ENCODE results near the gene DNM2. TPM values are rescaled to one million over a fixed set of nuclear protein-coding genes. Genes with fewer than 3 reads are reported as not detected.

DNM2 gene
- total RNA-seq, 1 experiment from 2014 or later: 125 TPM

GRCh38 chr19:10866495-10866894 is 148.6 kb downstream of the DNM2 start:
- ChIA-PET POLR2A (no interaction called here), CTCF (no interaction called here)
- Histone ChIP-seq H3K4me3 (ENCODE audit: low read depth in 2 of 2, low read length in 2 of 2) (no peak overlapping the region), H3K27ac (ENCODE audit: low read length) (no peak overlapping the region), H3K9me3 (ENCODE audit: control insufficient read depth, insufficient read depth, low read depth, low read length) (no peaks in the 10 kb centered on the region), H3K36me3 (ENCODE audit: control insufficient read depth, insufficient read depth, low read length) (no peaks in the 10 kb centered on the region), H3K4me1 (ENCODE audit: control insufficient read depth, insufficient read depth, low read length) (peaks cover 3% of the 10 kb centered on the region; the same call in 1 of the 2 replicates), H3K27me3 (ENCODE audit: control insufficient read depth, insufficient read depth, low read length) (no peaks in the 10 kb centered on the region)
- in situ Hi-C loops (cut with HindIII; ENCODE audit: low pct_unique_long_range_greater_than_20kb, low sequenced_read_pairs) (no loop called here), intact Hi-C loops (cut with micrococcal nuclease; ENCODE audit: unreplicated experiment) (loop anchor here (10.0 kb wide), 1 partner anchor 152 kb away; the partner anchor contains the start of gene DNM2)
- DNase-seq (ENCODE audit: low read depth, low spot score): no peak
- ATAC-seq: no peak
- TF ChIP-seq POLR2AphosphoS5 (IDR thresholded peaks at IDR 0.05; ENCODE audit: low read depth, low read length) (no peak), TCF7L2 (IDR thresholded peaks at IDR 0.05; ENCODE audit: low read depth, low read length) (no peak), SIN3A (IDR thresholded peaks at IDR 0.05; ENCODE audit: borderline replicate concordance, insufficient read depth, low read depth, low read length) (no peak), CTCF (IDR thresholded peaks at IDR 0.05) (no peak), REST (IDR thresholded peaks at IDR 0.05; ENCODE audit: insufficient read depth in 1 of 2, low read depth in 2 of 2, low read length in 1 of 2) (no peak)
- BruUV-seq (replicated peaks): no TSS peak

- in situ Hi-C loops (cut with HindIII; ENCODE audit: low pct_unique_long_range_greater_than_20kb, low sequenced_read_pairs): no loop called here
- CTCF ChIA-PET: no interaction called here
- intact Hi-C loops (cut with micrococcal nuclease; ENCODE audit: unreplicated experiment): loop anchor here (10.0 kb wide), 1 partner anchor 154 kb away; the partner anchor contains the start of gene DNM2
Measured at GRCh38 chr19:10868872-10869547, 151.1 kb downstream of the DNM2 start.

More at GRCh38 chr19:10868872-10869547, 151.1 kb downstream of the DNM2 start:
- no peak overlapping the region for H3K4me3 ChIP-seq (ENCODE audit: low read depth in 2 of 2, low read length in 2 of 2)
- no TSS peak for BruUV-seq (replicated peaks)
- TF ChIP-seq SIN3A (IDR thresholded peaks at IDR 0.05; ENCODE audit: borderline replicate concordance, insufficient read depth, low read depth, low read length) (no peak), TCF7L2 (IDR thresholded peaks at IDR 0.05; ENCODE audit: low read depth, low read length) (no peak), CTCF (IDR thresholded peaks at IDR 0.05) (no peak), REST (IDR thresholded peaks at IDR 0.05; ENCODE audit: insufficient read depth in 1 of 2, low read depth in 2 of 2, low read length in 1 of 2) (no peak), POLR2AphosphoS5 (IDR thresholded peaks at IDR 0.05; ENCODE audit: low read depth, low read length) (no peak)
- POLR2A ChIA-PET: no interaction called here
- no peaks in the 10 kb centered on the region for H3K27me3 ChIP-seq (ENCODE audit: control insufficient read depth, insufficient read depth, low read length)
- ATAC-seq: no peak
- no peak overlapping the region for H3K27ac ChIP-seq (ENCODE audit: low read length)
- H3K36me3 ChIP-seq (ENCODE audit: control insufficient read depth, insufficient read depth, low read length): peaks cover 4% of the 10 kb centered on the region; the same call in 1 of the 2 replicates
- H3K4me1 ChIP-seq (ENCODE audit: control insufficient read depth, insufficient read depth, low read length): no peaks in the 10 kb centered on the region; the same call in 1 of the 2 replicates
- DNase-seq (ENCODE audit: low read depth, low spot score): no peak
- H3K9me3 ChIP-seq (ENCODE audit: control insufficient read depth, insufficient read depth, low read depth, low read length): no peaks in the 10 kb centered on the region
